HG03520 (cell line): Measurements from ENCODE around the gene FN1.
"Not testable (repeated sequence)": the region's sequence is repeated elsewhere in the genome, so short reads cannot be mapped to it uniquely, and the experiment has no call there.

Experiments used
- ATAC-seq: cut with Tn5 transposase; IDR thresholded peaks from one replicate; pipeline ENCODE4 v1.9.1; 2021; ENCODE audit warnings: mild to moderate bottlenecking, moderate library complexity; ENCODE audit not compliant: unreplicated experiment

FN1 gene

GRCh38 chr2:215423928-215424540 is 11.8 kb downstream of the FN1 start:
- ATAC-seq = no peak

- ATAC-seq = no peak
These were observed 12.6 kb downstream of the FN1 start for GRCh38 chr2:215423234-215423633.

- no peak for ATAC-seq
These were observed 13.2 kb downstream of the FN1 start for GRCh38 chr2:215422676-215423075.

GRCh38 chr2:215421859-215422461 is 13.9 kb downstream of the FN1 start:
- ATAC-seq = no peak

GRCh38 chr2:215420471-215420935 is 15.4 kb downstream of the FN1 start:
- ATAC-seq = no peak

- no peak for ATAC-seq
These were observed 15.9 kb downstream of the FN1 start for GRCh38 chr2:215419769-215420470.

GRCh38 chr2:215419113-215419512 is 16.8 kb downstream of the FN1 start:
- ATAC-seq = no peak

GRCh38 chr2:215418064-215418963 is 17.6 kb downstream of the FN1 start:
- no peak for ATAC-seq

- ATAC-seq = no peak
These were observed 18.4 kb downstream of the FN1 start for GRCh38 chr2:215417400-215417951.

GRCh38 chr2:215416656-215417055 is 19.2 kb downstream of the FN1 start:
- no peak for ATAC-seq

- no peak for ATAC-seq
These were observed 19.9 kb downstream of the FN1 start for GRCh38 chr2:215415820-215416577.

- no peak for ATAC-seq
These were observed 20.6 kb downstream of the FN1 start for GRCh38 chr2:215415218-215415617.

- ATAC-seq = no peak
These were observed 21.2 kb downstream of the FN1 start for GRCh38 chr2:215414674-215415073.

GRCh38 chr2:215413974-215414373 is 21.9 kb downstream of the FN1 start:
- ATAC-seq = no peak

- ATAC-seq = no peak
These were observed 22.4 kb downstream of the FN1 start for GRCh38 chr2:215413484-215413777.

- ATAC-seq = no peak
These were observed 23.7 kb downstream of the FN1 start for GRCh38 chr2:215411941-215412743.

GRCh38 chr2:215410932-215411285 is 25.0 kb downstream of the FN1 start:
- ATAC-seq = no peak

GRCh38 chr2:215410181-215410931 is 25.5 kb downstream of the FN1 start:
- not testable (repeated sequence) for ATAC-seq
